Stimulated activated CD4-positive, alpha-beta T cell treated with anti-CD3 and anti-CD28 coated beads, Interleukin-1b, Interleukin-23, amount 100 ng/mL, for 1 hour (primary cell): Measurements from ENCODE around the gene GPD1.
"Not testable (repeated sequence)": the region's sequence is repeated elsewhere in the genome, so short reads cannot be mapped to it uniquely, and the experiment has no call there.

Experiments
- DNase-seq, 2 donors: peaks; one replicate each; pipeline ENCODE4 v3.0.0-alpha.2; 2020; ENCODE audit warnings: low read depth in 2 of 2

GPD1 gene

GRCh38 chr12:50123203-50123602 is 19.4 kb downstream of the GPD1 start:
- no peak for DNase-seq

GRCh38 chr12:50127546-50127945 is 23.7 kb downstream of the GPD1 start:
- DNase-seq, result no peak

GRCh38 chr12:50129290-50129689 is 25.5 kb downstream of the GPD1 start:
- no peak for DNase-seq

GRCh38 chr12:50132505-50133135 is 28.8 kb downstream of the GPD1 start:
- no peak for DNase-seq

GRCh38 chr12:50142993-50143392 is 39.2 kb downstream of the GPD1 start:
- DNase-seq, result no peak

GRCh38 chr12:50145439-50145838 is 41.6 kb downstream of the GPD1 start:
- DNase-seq, result no peak

- DNase-seq, result no peak
These were observed 43.5 kb downstream of the GPD1 start for GRCh38 chr12:50147281-50147680.

- DNase-seq, result not testable (repeated sequence)
These were observed 44.2 kb downstream of the GPD1 start for GRCh38 chr12:50148011-50148410.

- no peak for DNase-seq
These were observed 45.5 kb downstream of the GPD1 start for GRCh38 chr12:50149311-50149710.

GRCh38 chr12:50151047-50151687 is 47.4 kb downstream of the GPD1 start:
- DNase-seq, result no peak

- not testable (repeated sequence) for DNase-seq
These were observed 51.1 kb downstream of the GPD1 start for GRCh38 chr12:50154947-50155346.

GRCh38 chr12:50156641-50157040 is 52.8 kb downstream of the GPD1 start:
- no peak for DNase-seq

- no peak for DNase-seq
These were observed 53.5 kb downstream of the GPD1 start for GRCh38 chr12:50157259-50157658.

GRCh38 chr12:50160643-50161042 is 56.8 kb downstream of the GPD1 start:
- no peak for DNase-seq
